ENCODE data around the gene IFT81. TPM values are rescaled to one million over a fixed set of nuclear protein-coding genes. Genes with fewer than 3 reads are reported as not detected.

The IFT81 gene
- total and polyA plus RNA-seq, 2 experiments from 2014 or later = 17.5 to 22.3 TPM

DNA sequence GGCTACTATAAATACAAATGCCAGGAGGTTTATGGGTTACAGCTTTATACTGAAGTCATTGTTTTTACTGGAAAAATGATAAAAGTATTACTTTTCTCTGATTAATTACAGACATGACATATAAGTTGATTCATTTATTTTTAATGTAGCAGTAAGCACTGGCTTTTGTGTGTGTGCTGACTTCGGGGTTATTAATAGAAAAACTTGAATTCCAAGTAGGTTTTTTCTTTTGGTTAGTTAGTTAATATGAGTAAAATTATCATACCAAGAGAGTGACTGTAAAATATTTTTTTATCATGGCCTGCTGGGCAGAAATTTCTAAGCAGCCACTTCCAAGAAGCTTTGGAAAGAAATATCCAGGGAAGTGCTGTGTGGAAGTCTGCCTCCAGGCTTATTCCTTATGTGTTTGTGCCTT lies 56.4 kb downstream of the IFT81 start:
- TF ChIP-seq STAT1 (IDR thresholded peaks at IDR 0.05; ENCODE audit: unreplicated experiment) = no peak
- TF ChIP-seq POLR2AphosphoS5 (IDR thresholded peaks at IDR 0.05; ENCODE audit: low read depth) = no peak
- no peak for TF ChIP-seq EZH2phosphoT487 (IDR thresholded peaks at IDR 0.05; ENCODE audit: unreplicated experiment)
- no peak for TF ChIP-seq ZNF114 (CRISPR knock-in tag; IDR thresholded peaks at IDR 0.05)
- no peak for TF ChIP-seq EZH2 (IDR thresholded peaks at IDR 0.05; ENCODE audit: low read depth, unreplicated experiment)
- TF ChIP-seq, protein P1, sequence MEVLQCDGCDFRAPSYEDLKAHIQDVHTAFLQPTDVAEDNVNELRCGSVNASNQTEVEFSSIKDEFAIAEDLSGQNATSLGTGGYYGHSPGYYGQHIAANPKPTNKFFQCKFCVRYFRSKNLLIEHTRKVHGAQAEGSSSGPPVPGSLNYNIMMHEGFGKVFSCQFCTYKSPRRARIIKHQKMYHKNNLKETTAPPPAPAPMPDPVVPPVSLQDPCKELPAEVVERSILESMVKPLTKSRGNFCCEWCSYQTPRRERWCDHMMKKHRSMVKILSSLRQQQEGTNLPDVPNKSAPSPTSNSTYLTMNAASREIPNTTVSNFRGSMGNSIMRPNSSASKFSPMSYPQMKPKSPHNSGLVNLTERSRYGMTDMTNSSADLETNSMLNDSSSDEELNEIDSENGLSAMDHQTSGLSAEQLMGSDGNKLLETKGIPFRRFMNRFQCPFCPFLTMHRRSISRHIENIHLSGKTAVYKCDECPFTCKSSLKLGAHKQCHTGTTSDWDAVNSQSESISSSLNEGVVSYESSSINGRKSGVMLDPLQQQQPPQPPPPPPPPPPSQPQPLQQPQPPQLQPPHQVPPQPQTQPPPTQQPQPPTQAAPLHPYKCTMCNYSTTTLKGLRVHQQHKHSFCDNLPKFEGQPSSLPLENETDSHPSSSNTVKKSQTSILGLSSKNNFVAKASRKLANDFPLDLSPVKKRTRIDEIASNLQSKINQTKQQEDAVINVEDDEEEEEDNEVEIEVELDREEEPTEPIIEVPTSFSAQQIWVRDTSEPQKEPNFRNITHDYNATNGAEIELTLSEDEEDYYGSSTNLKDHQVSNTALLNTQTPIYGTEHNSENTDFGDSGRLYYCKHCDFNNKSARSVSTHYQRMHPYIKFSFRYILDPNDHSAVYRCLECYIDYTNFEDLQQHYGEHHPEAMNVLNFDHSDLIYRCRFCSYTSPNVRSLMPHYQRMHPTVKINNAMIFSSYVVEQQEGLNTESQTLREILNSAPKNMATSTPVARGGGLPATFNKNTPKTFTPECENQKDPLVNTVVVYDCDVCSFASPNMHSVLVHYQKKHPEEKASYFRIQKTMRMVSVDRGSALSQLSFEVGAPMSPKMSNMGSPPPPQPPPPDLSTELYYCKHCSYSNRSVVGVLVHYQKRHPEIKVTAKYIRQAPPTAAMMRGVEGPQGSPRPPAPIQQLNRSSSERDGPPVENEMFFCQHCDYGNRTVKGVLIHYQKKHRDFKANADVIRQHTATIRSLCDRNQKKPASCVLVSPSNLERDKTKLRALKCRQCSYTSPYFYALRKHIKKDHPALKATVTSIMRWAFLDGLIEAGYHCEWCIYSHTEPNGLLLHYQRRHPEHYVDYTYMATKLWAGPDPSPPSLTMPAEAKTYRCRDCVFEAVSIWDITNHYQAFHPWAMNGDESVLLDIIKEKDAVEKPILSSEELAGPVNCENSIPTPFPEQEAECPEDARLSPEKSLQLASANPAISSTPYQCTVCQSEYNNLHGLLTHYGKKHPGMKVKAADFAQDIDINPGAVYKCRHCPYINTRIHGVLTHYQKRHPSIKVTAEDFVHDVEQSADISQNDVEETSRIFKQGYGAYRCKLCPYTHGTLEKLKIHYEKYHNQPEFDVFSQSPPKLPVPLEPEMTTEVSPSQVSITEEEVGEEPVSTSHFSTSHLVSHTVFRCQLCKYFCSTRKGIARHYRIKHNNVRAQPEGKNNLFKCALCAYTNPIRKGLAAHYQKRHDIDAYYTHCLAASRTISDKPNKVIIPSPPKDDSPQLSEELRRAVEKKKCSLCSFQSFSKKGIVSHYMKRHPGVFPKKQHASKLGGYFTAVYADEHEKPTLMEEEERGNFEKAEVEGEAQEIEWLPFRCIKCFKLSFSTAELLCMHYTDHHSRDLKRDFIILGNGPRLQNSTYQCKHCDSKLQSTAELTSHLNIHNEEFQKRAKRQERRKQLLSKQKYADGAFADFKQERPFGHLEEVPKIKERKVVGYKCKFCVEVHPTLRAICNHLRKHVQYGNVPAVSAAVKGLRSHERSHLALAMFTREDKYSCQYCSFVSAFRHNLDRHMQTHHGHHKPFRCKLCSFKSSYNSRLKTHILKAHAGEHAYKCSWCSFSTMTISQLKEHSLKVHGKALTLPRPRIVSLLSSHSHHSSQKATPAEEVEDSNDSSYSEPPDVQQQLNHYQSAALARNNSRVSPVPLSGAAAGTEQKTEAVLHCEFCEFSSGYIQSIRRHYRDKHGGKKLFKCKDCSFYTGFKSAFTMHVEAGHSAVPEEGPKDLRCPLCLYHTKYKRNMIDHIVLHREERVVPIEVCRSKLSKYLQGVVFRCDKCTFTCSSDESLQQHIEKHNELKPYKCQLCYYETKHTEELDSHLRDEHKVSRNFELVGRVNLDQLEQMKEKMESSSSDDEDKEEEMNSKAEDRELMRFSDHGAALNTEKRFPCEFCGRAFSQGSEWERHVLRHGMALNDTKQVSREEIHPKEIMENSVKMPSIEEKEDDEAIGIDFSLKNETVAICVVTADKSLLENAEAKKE (CRISPR knock-in tag; IDR thresholded peaks at IDR 0.05) = no peak
- no peak for TF ChIP-seq CREB1 (CRISPR knock-in tag; IDR thresholded peaks at IDR 0.05; ENCODE audit: low read depth)
- TF ChIP-seq, protein P2, sequence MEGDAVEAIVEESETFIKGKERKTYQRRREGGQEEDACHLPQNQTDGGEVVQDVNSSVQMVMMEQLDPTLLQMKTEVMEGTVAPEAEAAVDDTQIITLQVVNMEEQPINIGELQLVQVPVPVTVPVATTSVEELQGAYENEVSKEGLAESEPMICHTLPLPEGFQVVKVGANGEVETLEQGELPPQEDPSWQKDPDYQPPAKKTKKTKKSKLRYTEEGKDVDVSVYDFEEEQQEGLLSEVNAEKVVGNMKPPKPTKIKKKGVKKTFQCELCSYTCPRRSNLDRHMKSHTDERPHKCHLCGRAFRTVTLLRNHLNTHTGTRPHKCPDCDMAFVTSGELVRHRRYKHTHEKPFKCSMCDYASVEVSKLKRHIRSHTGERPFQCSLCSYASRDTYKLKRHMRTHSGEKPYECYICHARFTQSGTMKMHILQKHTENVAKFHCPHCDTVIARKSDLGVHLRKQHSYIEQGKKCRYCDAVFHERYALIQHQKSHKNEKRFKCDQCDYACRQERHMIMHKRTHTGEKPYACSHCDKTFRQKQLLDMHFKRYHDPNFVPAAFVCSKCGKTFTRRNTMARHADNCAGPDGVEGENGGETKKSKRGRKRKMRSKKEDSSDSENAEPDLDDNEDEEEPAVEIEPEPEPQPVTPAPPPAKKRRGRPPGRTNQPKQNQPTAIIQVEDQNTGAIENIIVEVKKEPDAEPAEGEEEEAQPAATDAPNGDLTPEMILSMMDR (conservative IDR thresholded peaks at IDR 0.05; ENCODE audit: low read depth in 2 of 2) = no peak
- TF ChIP-seq ZNF331 (CRISPR knock-in tag; IDR thresholded peaks at IDR 0.05; ENCODE audit: low read depth) = no peak
- TF ChIP-seq NANOG (IDR thresholded peaks at IDR 0.05; ENCODE audit: borderline replicate concordance) = no peak
- TF ChIP-seq, protein P3, sequence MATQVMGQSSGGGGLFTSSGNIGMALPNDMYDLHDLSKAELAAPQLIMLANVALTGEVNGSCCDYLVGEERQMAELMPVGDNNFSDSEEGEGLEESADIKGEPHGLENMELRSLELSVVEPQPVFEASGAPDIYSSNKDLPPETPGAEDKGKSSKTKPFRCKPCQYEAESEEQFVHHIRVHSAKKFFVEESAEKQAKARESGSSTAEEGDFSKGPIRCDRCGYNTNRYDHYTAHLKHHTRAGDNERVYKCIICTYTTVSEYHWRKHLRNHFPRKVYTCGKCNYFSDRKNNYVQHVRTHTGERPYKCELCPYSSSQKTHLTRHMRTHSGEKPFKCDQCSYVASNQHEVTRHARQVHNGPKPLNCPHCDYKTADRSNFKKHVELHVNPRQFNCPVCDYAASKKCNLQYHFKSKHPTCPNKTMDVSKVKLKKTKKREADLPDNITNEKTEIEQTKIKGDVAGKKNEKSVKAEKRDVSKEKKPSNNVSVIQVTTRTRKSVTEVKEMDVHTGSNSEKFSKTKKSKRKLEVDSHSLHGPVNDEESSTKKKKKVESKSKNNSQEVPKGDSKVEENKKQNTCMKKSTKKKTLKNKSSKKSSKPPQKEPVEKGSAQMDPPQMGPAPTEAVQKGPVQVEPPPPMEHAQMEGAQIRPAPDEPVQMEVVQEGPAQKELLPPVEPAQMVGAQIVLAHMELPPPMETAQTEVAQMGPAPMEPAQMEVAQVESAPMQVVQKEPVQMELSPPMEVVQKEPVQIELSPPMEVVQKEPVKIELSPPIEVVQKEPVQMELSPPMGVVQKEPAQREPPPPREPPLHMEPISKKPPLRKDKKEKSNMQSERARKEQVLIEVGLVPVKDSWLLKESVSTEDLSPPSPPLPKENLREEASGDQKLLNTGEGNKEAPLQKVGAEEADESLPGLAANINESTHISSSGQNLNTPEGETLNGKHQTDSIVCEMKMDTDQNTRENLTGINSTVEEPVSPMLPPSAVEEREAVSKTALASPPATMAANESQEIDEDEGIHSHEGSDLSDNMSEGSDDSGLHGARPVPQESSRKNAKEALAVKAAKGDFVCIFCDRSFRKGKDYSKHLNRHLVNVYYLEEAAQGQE (IDR thresholded peaks at IDR 0.05; ENCODE audit: unreplicated experiment) = no peak
- TF ChIP-seq, protein P4, sequence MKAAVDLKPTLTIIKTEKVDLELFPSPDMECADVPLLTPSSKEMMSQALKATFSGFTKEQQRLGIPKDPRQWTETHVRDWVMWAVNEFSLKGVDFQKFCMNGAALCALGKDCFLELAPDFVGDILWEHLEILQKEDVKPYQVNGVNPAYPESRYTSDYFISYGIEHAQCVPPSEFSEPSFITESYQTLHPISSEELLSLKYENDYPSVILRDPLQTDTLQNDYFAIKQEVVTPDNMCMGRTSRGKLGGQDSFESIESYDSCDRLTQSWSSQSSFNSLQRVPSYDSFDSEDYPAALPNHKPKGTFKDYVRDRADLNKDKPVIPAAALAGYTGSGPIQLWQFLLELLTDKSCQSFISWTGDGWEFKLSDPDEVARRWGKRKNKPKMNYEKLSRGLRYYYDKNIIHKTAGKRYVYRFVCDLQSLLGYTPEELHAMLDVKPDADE (IDR thresholded peaks at IDR 0.05) = no peak
- TF ChIP-seq JUNB (IDR thresholded peaks at IDR 0.05; ENCODE audit: unreplicated experiment) = no peak
- H3K4me3 ChIP-seq = no peak overlapping the region
- Mint-ChIP-seq H3K36me3 (ENCODE audit: low read depth) (peaks cover 11% of the 10 kb centered on the region; the same call in 2 of the 3 replicates), H3K9me3 (peaks cover 4% of the 10 kb centered on the region), H3K27me3 (ENCODE audit: insufficient read depth, low read depth, poor library complexity) (peaks cover 2% of the 10 kb centered on the region), H3K4me1 (no peaks in the 10 kb centered on the region), H3K4me3 (no peak overlapping the region), H3K27ac (no peak overlapping the region)
- no peaks in the 10 kb centered on the region for H3K27me3 ChIP-seq (ENCODE audit: insufficient read depth)
- DNase-seq (ENCODE audit: low spot score) = no peak
- H3K9me2 ChIP-seq (ENCODE audit: insufficient read depth) = 0 out of 2 replicates have a peak, but pooled peaks cover 4% of the 10 kb centered on the region
- no peak overlapping the region for H3K27ac ChIP-seq (ENCODE audit: low read depth)
- no peaks in the 10 kb centered on the region for H3K79me2 ChIP-seq (replicated peaks; ENCODE audit: insufficient read depth)
- H3K36me3 ChIP-seq (ENCODE audit: insufficient read depth) = peaks cover 4% of the 10 kb centered on the region; the same call in 1 of the 2 replicates
- no peak overlapping the region for H3K4me2 ChIP-seq
- ATAC-seq = no peak
- no peaks in the 10 kb centered on the region for H3K4me1 ChIP-seq (ENCODE audit: insufficient read depth)
- no peaks in the 10 kb centered on the region for H4K20me1 ChIP-seq (replicated peaks; ENCODE audit: insufficient read depth)
- no peaks in the 10 kb centered on the region for H3F3A ChIP-seq (replicated peaks; ENCODE audit: low read depth)
- no peak overlapping the region for H2AFZ ChIP-seq

All from GM23338 (cell line).